Measurements from ENCODE around the gene GTF3C2.

The GTF3C2 gene

DNA sequence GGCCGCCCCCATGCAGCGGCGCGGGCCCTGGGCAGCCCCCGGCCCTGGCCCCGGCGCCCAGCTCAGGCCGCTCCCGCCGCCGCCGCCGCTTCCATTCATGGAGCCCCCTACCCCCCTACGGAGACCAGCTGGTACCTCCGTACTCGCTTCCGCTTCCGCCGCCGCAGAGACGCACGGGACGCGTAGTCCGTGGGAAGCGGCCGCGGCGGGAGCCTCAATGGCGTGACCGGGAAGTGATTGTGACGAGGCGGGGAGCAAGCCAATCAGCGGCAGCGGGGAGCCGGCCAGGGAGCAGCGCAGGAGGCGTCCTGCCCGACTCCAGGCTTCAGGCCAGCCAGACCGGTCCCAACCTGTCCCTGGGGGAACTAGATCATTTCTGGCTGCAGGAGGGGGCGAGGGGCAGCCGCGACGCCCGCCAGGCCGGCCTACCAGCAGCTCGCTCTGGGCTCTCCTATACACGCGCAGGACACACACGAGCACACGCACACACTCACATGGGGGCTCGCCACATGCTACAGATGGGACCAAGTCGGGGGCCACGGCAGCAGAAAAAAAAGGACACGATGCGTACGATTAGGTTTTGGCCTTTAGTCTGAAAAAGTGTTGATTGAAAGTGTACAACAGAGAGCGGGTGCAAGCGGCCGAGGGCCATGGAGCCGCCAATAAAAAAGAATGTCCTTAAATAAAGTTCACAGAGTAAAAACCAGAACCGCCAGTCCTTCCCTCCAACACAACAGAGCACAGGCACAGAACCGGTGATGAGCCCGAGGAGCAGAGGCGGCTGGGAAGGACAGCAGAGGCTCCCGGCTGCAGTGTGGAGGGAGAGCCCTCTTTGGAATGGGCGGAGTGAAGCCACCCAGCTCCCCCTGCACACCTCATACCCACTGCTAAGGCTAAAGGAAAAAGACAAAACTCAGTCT lies 24.3 kb upstream of the GTF3C2 start, which contains the start of gene ZNF513 (continued):
- TF ChIP-seq, protein P1, sequence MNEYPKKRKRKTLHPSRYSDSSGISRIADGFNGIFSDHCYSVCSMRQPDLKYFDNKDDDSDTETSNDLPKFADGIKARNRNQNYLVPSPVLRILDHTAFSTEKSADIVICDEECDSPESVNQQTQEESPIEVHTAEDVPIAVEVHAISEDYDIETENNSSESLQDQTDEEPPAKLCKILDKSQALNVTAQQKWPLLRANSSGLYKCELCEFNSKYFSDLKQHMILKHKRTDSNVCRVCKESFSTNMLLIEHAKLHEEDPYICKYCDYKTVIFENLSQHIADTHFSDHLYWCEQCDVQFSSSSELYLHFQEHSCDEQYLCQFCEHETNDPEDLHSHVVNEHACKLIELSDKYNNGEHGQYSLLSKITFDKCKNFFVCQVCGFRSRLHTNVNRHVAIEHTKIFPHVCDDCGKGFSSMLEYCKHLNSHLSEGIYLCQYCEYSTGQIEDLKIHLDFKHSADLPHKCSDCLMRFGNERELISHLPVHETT (tag by site-specific recombination; IDR thresholded peaks at IDR 0.05), result no peak
- no peak for TF ChIP-seq YY1 (tag by site-specific recombination; IDR thresholded peaks at IDR 0.05)
- TF ChIP-seq ZNF391 (tag by site-specific recombination; IDR thresholded peaks at IDR 0.05; ENCODE audit: borderline replicate concordance, low read depth), result no peak; the same call in 1 of the 2 replicates
- TF ChIP-seq ZNF140 (tag by site-specific recombination; IDR thresholded peaks at IDR 0.05), result no peak
- peak; percentile 80 for TF ChIP-seq ZNF76 (tag by site-specific recombination; IDR thresholded peaks at IDR 0.05; ENCODE audit: borderline replicate concordance, low read depth)
- TF ChIP-seq, protein P2, sequence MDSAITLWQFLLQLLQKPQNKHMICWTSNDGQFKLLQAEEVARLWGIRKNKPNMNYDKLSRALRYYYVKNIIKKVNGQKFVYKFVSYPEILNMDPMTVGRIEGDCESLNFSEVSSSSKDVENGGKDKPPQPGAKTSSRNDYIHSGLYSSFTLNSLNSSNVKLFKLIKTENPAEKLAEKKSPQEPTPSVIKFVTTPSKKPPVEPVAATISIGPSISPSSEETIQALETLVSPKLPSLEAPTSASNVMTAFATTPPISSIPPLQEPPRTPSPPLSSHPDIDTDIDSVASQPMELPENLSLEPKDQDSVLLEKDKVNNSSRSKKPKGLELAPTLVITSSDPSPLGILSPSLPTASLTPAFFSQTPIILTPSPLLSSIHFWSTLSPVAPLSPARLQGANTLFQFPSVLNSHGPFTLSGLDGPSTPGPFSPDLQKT (IDR thresholded peaks at IDR 0.05; ENCODE audit: borderline replicate concordance, low read depth, low read length), result no peak; the same call in 1 of the 2 replicates
- no peak for TF ChIP-seq ZFHX2 (tag by site-specific recombination; conservative IDR thresholded peaks at IDR 0.05)
- TF ChIP-seq ZNF248 (tag by site-specific recombination; IDR thresholded peaks at IDR 0.05), result no peak
- peak; percentile 19 for TF ChIP-seq ZBTB20 (tag by site-specific recombination; IDR thresholded peaks at IDR 0.05)
- no peak for TF ChIP-seq ZNF292 (tag by site-specific recombination; IDR thresholded peaks at IDR 0.05; ENCODE audit: borderline replicate concordance, low read depth)
- peak; percentile 62 for TF ChIP-seq ZNF335 (tag by site-specific recombination; conservative IDR thresholded peaks at IDR 0.05)
- TF ChIP-seq ZNF324 (tag by site-specific recombination; IDR thresholded peaks at IDR 0.05), result no peak
- no peak for TF ChIP-seq ZNF114 (tag by site-specific recombination; IDR thresholded peaks at IDR 0.05)
- no peak for TF ChIP-seq YY2 (tag by site-specific recombination; IDR thresholded peaks at IDR 0.05)
- TF ChIP-seq, protein P3, sequence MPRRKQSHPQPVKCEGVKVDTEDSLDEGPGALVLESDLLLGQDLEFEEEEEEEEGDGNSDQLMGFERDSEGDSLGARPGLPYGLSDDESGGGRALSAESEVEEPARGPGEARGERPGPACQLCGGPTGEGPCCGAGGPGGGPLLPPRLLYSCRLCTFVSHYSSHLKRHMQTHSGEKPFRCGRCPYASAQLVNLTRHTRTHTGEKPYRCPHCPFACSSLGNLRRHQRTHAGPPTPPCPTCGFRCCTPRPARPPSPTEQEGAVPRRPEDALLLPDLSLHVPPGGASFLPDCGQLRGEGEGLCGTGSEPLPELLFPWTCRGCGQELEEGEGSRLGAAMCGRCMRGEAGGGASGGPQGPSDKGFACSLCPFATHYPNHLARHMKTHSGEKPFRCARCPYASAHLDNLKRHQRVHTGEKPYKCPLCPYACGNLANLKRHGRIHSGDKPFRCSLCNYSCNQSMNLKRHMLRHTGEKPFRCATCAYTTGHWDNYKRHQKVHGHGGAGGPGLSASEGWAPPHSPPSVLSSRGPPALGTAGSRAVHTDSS (tag by site-specific recombination; IDR thresholded peaks at IDR 0.05), result no peak
- TF ChIP-seq ZNF501 (tag by site-specific recombination; IDR thresholded peaks at IDR 0.05), result peak; percentile 84
- peak; percentile 98 for TF ChIP-seq GLIS2 (tag by site-specific recombination; IDR thresholded peaks at IDR 0.05)
- peak; percentile 29; the same call in 1 of the 2 replicates for TF ChIP-seq ZBTB8A (tag by site-specific recombination; IDR thresholded peaks at IDR 0.05)
- TF ChIP-seq KLF9 (tag by site-specific recombination; IDR thresholded peaks at IDR 0.05; ENCODE audit: low read depth), result no peak
- TF ChIP-seq ZNF416 (tag by site-specific recombination; IDR thresholded peaks at IDR 0.05), result no peak
- TF ChIP-seq ZNF37A (tag by site-specific recombination; IDR thresholded peaks at IDR 0.05), result no peak
- TF ChIP-seq, protein P4, sequence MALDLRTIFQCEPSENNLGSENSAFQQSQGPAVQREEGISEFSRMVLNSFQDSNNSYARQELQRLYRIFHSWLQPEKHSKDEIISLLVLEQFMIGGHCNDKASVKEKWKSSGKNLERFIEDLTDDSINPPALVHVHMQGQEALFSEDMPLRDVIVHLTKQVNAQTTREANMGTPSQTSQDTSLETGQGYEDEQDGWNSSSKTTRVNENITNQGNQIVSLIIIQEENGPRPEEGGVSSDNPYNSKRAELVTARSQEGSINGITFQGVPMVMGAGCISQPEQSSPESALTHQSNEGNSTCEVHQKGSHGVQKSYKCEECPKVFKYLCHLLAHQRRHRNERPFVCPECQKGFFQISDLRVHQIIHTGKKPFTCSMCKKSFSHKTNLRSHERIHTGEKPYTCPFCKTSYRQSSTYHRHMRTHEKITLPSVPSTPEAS (tag by site-specific recombination; IDR thresholded peaks at IDR 0.05), result peak; percentile 76
- TF ChIP-seq SP2 (tag by site-specific recombination; IDR thresholded peaks at IDR 0.05), result peak; percentile 88
- no peak for TF ChIP-seq FEZF1 (tag by site-specific recombination; IDR thresholded peaks at IDR 0.05)
- peak; percentile 69; the same call in 1 of the 2 replicates for TF ChIP-seq ZXDB (tag by site-specific recombination; IDR thresholded peaks at IDR 0.05)
- TF ChIP-seq ZNF341 (tag by site-specific recombination; IDR thresholded peaks at IDR 0.05; ENCODE audit: low read depth), result 0 out of 2 replicates have a peak, but pooled peaks have one; percentile 35
- no peak for TF ChIP-seq ZNF19 (tag by site-specific recombination; IDR thresholded peaks at IDR 0.05; ENCODE audit: low read depth)
- TF ChIP-seq, protein P5, sequence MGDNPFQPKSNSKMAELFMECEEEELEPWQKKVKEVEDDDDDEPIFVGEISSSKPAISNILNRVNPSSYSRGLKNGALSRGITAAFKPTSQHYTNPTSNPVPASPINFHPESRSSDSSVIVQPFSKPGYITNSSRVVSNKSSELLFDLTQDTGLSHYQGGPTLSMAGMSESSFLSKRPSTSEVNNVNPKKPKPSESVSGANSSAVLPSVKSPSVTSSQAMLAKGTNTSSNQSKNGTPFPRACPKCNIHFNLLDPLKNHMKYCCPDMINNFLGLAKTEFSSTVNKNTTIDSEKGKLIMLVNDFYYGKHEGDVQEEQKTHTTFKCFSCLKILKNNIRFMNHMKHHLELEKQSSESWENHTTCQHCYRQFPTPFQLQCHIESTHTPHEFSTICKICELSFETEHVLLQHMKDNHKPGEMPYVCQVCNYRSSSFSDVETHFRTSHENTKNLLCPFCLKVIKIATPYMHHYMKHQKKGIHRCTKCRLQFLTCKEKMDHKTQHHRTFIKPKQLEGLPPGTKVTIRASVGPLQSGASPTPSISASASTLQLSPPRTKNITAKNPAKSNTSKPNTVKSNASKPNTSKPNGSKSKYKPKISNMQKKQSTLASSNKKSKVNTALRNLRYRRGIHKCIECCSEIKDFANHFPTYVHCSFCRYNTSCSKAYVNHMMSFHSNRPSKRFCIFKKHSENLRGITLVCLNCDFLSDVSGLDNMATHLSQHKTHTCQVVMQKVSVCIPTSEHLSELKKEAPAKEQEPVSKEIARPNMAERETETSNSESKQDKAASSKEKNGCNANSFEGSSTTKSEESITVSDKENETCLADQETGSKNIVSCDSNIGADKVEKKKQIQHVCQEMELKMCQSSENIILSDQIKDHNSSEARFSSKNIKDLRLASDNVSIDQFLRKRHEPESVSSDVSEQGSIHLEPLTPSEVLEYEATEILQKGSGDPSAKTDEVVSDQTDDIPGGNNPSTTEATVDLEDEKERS (tag by site-specific recombination; IDR thresholded peaks at IDR 0.05), result no peak
- TF ChIP-seq, protein P6, sequence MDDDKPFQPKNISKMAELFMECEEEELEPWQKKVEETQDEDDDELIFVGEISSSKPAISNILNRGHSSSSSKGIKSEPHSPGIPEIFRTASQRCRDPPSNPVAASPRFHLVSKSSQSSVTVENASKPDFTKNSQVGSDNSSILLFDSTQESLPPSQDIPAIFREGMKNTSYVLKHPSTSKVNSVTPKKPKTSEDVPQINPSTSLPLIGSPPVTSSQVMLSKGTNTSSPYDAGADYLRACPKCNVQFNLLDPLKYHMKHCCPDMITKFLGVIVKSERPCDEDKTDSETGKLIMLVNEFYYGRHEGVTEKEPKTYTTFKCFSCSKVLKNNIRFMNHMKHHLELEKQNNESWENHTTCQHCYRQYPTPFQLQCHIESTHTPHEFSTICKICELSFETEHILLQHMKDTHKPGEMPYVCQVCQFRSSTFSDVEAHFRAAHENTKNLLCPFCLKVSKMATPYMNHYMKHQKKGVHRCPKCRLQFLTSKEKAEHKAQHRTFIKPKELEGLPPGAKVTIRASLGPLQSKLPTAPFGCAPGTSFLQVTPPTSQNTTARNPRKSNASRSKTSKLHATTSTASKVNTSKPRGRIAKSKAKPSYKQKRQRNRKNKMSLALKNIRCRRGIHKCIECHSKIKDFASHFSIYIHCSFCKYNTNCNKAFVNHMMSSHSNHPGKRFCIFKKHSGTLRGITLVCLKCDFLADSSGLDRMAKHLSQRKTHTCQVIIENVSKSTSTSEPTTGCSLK (tag by site-specific recombination; IDR thresholded peaks at IDR 0.05), result no peak
- TF ChIP-seq SP7 (tag by site-specific recombination; IDR thresholded peaks at IDR 0.05), result peak; percentile 43
